ENCODE results near the gene POLL.
"Not testable (repeated sequence)": the region's sequence is repeated elsewhere in the genome, so short reads cannot be mapped to it uniquely, and the experiment has no call there.

POLL gene

GRCh38 chr10:101587725-101588653 lies at the start of gene POLL, which contains the start of gene DPCD:
TSS of gene POLL (minus strand) at chr10:101588257. CDS start at chr10:101587360, 897 bp downstream.
TSS of gene DPCD (plus strand) at chr10:101588321. CDS start at chr10:101588337, 16 bp downstream.
- DNase-seq (ENCODE audit: low read depth in 2 of 2) = peak; percentile 80 to 82

DNA sequence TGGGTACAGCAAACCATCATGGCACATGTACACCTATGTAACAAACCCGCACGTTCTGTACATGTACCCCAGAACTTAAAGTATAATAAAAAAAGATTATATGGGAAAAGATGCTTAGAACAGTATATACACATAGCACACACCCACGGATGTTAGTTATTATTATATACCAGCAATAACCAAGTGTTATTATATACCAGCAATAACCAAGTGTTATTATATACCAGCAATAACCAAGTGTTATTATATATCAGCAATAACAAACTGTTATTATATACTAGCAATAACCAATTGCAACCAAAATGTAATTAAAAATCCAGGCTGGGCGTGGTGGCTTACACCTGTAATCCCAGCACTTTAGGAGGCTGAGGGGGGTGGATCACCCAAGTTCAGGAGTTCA lies 45.5 kb upstream of the POLL start:
- DNase-seq (ENCODE audit: low read depth in 2 of 2) = not testable (repeated sequence)

- no peak for DNase-seq (ENCODE audit: low read depth in 2 of 2)
Measured at GRCh38 chr10:101631821-101632475, 43.9 kb upstream of the POLL start.

GRCh38 chr10:101630633-101630920 lies 42.5 kb upstream of the POLL start:
- no peak for DNase-seq (ENCODE audit: low read depth in 2 of 2)

DNA sequence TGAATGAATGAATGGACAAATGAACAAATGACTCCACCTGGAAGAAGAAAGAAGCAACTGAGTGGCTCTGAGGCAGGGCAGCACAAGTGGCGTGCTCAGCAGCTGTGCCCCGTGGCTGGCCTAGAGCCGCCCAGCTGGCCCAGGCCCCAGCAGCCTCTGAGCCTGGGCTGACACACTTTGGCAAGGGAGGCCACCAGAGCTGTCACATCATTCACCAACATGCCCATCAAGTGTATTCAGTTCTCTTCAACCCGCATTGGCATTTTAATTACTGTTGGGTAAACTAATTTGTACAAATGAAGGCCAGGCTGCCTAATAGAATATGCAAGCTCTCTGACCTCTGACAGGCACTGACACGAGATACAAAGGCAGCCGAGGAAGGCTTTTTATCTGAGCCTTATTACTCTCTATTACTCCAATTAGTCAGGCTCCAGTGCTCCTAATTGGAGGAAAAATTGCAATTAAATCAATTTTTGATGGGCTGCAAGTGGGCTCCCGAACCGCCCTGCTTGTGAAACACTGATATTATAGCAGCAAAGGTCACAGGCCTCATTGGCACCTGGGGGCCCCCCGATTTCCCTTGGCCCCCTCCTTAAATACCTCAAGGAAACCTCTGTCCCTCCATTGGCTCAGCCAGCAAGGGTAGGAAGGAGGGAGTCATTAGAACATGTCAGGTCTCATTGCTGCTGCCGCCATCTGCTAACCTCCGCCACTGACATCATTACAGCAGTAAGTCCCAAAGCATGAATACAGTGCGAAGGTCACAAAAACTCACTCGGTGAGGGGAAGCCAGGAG lies 42.0 kb upstream of the POLL start:
- DNase-seq (ENCODE audit: low read depth in 2 of 2) = no peak

- no peak for DNase-seq (ENCODE audit: low read depth in 2 of 2)
Measured at GRCh38 chr10:101625821-101626412, 37.9 kb upstream of the POLL start.

GRCh38 chr10:101624526-101625102 lies 36.6 kb upstream of the POLL start:
- DNase-seq (ENCODE audit: low read depth in 2 of 2) = no peak

GRCh38 chr10:101623528-101623927 lies 35.5 kb upstream of the POLL start:
- no peak for DNase-seq (ENCODE audit: low read depth in 2 of 2)

DNA sequence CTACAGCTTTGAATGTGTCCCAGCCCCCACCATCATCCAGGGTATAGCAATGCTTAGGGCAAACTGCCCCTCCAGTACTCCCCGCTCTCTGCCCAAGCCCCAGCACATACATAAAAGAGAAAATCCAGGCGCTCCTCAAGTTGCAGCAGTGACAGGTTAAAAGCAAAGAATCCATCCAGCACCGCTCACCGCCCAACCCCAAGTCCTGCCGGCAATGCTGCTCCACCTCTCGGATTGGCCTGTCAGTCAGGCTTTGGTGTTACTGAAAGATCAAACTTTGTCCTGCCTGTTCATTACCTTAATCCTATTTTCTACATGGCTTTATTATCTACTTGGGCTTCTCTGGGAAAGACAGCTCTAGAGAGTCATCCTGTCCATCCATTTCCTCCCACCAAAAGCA lies 31.9 kb upstream of the POLL start:
- DNase-seq (ENCODE audit: low read depth in 2 of 2) = no peak

DNA sequence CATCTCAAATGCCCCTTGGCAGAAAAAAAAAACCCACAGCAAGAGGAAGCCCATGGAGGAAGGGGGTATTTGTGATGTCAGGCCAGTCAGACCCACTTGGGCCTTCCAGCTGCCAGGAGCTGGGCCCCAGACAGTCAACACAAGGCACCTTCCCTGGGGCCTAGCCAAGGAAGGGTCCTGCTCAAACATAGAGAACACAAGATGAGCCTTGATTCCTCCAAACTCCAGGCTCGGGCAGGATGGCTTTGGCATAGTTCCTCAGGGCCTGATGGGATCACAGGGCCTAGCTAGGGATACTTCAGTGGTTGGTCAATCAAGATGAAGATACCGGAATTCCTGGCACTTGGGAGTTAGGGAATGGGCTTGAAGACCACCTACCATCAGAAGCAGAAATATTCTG lies 30.8 kb upstream of the POLL start:
- DNase-seq (ENCODE audit: low read depth in 2 of 2) = no peak

DNA sequence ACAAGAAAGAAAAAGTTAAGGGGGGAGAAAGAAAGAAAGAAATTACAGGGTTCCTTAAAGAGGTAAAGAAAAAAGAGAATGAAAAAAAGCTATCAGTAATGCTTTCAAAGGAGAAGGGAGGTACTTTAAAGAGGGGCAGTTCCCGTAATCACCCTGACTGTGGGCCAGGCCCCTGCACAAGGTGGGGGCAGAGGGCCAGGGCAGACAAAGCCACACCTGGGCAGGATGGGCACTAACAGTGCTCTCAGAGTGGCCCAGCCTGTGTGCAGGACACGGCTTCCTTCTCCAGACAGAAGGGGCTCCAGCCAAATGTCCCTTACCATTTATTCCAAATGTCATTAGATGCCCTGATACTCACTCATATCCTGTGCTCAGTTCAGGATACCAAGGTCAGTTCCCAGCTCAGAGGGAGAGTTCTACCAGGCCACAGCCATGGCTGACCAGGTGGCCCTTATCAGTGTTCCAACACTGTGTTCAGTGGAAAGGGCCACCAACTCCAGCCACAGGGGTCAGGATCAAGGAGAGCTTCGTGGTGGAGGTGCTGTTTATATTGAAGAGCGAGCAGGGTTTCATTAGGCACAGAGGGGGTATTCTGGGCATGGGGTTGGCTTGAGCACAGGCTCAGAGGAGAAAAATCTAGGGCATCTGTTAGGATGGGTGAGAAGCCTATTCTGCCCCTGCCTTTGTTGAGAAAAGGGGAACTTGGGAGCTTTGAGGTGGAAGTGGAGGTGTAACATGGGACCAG lies 29.9 kb upstream of the POLL start:
- DNase-seq (ENCODE audit: low read depth in 2 of 2) = no peak

DNA sequence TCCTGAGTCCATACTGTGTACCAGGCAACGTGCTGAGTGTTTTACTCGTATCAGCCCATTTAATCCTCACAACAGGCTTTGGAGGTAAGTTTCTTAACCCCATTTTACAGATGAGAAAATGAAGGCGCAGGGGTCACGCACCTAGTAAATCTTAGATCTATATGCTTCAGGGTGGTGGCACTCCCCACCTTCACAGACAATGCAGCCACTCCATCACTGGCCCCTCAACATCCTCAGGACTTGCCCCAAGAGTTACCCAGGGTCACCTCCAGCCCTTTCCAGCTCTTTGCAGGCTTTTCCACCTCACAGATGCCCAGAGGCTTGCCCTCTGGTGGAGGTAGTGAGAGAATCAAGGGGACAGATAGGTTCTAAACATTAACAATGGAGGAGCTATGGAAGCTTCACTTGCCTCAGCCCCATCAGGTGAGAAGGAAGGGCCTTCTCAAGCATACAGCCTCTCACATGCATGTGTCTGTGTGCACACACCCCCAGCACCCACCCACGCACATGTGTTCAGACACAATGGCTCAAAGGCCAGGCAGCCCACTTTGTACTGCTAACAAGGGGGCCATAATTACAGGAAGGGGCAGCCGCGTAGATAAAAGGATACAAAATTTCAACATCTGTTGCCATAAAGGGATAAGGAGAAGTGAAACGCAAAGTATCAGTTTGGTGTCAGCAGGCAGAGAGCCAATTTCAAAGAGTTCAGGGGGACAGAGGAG lies 29.2 kb upstream of the POLL start:
- DNase-seq (ENCODE audit: low read depth in 2 of 2) = no peak

GRCh38 chr10:101616415-101617101 lies 28.5 kb upstream of the POLL start:
- no peak for DNase-seq (ENCODE audit: low read depth in 2 of 2)

DNA sequence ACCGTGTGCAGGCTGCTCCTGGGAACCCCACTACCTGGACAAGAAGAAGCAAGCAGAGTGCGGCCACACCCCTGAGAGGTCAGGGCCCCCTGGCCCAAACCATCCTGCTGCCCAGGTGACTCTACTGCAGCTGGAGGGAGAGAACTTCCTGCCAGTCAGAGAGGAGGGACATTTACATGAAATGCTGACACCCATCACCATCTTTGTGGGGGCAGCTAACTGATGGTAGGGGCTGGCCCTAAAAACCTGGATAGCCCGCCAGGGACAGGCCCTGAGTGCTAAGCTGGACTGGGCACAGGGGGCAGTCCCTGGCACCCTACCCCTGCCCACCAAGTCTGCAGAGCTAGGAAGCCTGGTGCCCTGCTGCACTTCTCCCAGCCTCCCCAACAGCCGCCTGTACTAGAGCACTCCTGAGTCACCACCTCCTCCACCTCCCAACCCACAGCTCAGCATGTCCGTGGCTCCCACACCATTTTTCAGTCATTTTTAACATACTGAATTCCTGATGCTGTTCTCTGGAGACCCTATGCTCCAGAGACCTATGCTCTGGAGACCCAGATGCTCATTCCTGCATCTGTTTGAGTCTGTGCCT lies 27.6 kb upstream of the POLL start:
- no peak for DNase-seq (ENCODE audit: low read depth in 2 of 2)

DNA sequence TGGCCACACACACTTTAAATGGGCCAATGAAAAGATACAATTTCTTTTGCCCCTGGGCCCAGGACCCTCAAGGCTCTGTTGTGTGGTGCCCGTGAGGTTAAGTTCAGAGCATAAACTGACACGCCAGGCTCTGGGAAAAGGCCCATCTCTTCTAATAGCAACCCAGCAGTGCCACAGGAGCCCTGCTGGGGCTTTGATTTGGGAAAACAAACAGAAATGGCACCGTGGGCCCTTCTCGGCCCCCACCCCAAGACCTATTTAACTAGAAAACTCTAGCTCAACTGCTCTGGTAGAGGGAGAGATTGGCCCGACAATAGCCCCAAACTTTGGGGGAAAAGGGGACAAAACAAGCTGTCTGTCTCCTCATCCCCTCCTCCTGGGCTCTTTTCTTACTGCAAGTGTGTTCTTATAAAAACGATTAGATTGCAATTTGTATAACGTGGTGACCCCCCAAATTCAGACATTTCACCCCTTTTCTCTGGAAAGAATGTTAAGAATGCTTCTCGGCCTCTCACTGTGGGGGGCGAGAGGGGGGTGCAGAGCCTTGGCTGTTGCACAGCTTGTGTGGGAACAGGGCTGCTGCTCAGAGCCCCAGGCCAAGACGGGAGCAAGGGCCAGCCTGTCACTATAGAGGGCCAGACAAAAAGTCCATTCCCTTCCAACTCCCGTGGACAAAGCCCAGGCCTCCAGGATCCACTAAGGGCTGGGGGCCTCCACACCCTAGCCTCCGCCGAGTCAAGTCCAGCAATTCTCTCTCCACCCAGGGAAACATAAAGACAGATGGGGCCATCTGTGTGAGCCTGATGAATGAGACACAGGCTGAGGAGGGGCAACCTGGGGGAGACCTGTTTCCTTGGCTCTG lies 26.8 kb upstream of the POLL start:
- DNase-seq (ENCODE audit: low read depth in 2 of 2) = no peak

DNA sequence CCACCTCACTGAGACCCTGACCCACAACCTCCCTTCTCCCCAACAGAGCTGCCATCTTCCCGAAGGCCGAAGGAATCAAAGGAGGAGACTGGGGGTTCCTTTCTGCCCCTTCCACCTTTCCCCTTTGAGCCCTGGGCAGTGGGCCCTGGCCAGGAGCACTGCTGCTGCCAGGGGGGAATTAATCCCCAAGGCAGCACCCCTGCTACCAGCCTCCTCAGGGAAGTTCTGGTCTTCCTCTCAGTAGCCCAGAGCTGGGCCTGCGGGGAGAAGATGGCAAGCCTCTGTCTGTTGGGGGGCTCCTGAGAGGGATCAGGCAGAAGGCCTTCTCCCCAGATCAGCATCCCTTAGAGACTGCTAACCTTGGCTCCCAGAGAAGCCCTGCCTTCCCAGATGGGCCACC lies 25.6 kb upstream of the POLL start:
- no peak for DNase-seq (ENCODE audit: low read depth in 2 of 2)

- no peak for DNase-seq (ENCODE audit: low read depth in 2 of 2)
Measured at GRCh38 chr10:101612872-101613271, 24.8 kb upstream of the POLL start.

- DNase-seq (ENCODE audit: low read depth in 2 of 2) = no peak
Measured at GRCh38 chr10:101612086-101612485, 24.0 kb upstream of the POLL start.
